ENCODE data around the gene SLC25A21. TPM values are rescaled to one million over a fixed set of nuclear protein-coding genes. Genes with fewer than 3 reads are reported as not detected.
"Not testable (repeated sequence)": the region's sequence is repeated elsewhere in the genome, so short reads cannot be mapped to it uniquely, and the experiment has no call there.

SLC25A21 gene
- total RNA-seq, 1 donor from 2014 or later, result 0.78 TPM

DNA sequence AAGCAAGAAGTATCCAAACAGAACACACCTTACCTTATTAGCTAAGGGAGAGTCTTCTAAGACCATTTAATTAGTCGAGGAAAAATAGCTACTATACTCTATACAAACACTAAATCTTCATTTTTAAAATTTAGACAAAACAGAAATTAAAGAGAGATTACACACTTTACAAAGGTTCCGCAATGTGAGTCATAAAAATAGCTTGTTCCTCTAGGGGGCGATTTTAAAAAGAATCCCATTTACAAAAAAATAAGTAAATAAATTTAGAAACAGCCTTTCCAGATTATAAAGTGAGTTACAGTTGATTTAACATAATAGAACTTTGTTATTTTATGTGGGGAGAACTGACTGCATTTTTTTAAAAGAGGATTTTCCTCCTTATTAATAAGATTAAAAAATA, 309.1 kb downstream of the SLC25A21 start:
- DNase-seq, result no peak

DNA sequence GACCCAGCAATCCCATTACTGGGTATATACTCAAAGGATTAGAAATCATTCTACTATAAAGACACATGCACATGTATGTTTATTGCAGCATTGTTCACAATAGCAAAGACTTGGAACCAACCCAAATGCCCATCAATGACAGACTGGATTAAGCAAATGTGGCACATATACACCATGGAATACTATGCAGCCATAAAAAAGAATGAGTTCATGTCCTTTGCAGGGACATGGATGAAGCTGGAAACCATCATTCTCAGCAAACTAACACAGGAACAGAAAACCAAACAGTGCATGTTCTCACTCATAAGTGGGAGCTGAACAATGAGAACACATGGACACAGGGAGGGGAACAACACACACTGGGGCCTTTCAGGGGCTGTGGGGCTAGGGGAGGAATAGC, 310.2 kb downstream of the SLC25A21 start:
- DNase-seq, result not testable (repeated sequence)

DNA sequence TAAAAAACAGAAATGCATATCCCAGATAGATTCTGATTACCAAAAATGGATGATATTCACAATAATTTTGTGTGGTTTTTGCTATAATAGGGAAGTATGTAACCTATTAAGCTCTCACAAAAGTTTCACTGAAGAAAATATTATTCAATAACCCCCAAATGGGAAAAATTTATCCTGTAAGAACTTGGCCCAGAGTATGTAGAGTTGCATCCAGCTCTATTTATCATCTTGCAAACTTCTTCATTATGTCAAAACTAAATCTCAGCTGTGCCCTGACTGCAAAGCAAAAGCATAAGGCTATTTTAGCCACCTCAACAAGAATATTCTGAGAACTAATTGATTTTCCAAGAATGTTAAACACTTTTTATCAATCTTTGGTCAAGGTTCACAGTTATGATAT, 311.6 kb downstream of the SLC25A21 start:
- DNase-seq, result no peak

GRCh38 chr14:36859119-36859518, 313.3 kb downstream of the SLC25A21 start:
- DNase-seq, result no peak

DNA sequence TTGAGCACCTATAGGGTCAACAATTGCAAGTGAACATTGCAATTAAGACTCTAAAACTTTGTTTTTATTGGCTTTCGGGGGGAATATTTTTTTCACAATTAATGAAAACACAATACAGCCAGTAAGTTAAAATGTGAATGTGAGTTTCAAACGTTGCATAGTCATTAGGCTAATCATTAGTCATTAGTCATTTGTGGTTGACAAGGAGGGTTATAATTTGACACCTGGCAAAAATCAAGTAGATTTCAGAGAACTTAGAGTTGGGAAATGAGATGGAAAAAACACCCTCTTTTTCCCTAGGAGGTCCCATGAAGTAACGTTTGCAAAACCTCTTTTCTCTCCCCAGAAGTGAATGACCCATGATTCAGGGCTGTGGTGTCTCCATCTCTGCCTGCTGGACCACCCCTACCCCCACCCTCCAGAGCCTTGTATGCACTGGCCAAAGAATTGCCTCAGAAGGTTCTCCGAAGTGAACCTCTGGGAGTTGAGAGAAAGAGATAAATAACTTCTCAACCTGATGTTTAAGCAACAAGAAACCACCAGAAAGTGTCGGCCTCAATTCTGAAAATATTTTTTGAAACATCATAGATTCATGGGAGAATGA, 314.5 kb downstream of the SLC25A21 start:
- DNase-seq, result no peak

DNA sequence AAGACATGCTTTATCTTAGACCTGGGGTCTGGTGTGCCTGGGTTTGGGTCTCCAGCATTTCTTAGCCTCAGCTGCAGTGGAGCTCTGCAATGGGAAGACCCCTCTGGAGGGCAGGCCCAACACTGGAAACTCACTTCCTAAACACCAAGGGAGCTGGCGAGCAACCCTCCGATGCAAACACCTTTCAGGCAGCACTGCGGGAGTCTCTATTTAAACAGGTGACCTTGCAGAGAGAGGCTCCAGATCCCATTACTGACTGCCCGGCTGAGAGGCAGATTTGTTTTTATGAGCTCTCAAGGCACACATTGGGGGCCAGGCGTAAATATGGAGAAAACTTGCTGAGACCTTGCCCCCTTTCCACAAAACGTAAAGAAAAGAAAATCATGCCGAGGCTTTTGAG, 315.3 kb downstream of the SLC25A21 start:
- DNase-seq, result no peak

GRCh38 chr14:36856095-36856878, 316.1 kb downstream of the SLC25A21 start:
- DNase-seq, result no peak

- DNase-seq, result no peak
These were observed 317.0 kb downstream of the SLC25A21 start for GRCh38 chr14:36855396-36855795.

- DNase-seq, result no peak
These were observed 319.3 kb downstream of the SLC25A21 start for GRCh38 chr14:36852981-36853691.

DNA sequence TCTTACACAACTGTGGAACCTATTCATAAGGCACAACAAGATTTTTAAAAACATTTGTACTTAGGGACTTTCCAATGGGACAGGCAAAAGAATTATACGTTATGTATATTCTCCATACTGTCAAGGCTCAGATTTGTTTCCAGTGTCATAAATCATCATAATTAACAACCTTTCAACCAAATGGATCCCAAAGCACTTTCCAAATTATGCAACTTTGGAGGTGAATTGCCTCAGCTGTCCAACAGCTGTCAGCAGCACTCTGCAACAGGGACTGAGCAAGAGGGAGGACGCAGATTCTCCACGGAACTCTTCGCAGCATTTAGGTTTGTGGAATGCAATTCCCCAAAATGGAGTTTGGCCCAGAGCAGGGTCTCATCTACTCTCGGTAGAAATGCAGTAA, 324.2 kb downstream of the SLC25A21 start:
- no peak for DNase-seq

DNA sequence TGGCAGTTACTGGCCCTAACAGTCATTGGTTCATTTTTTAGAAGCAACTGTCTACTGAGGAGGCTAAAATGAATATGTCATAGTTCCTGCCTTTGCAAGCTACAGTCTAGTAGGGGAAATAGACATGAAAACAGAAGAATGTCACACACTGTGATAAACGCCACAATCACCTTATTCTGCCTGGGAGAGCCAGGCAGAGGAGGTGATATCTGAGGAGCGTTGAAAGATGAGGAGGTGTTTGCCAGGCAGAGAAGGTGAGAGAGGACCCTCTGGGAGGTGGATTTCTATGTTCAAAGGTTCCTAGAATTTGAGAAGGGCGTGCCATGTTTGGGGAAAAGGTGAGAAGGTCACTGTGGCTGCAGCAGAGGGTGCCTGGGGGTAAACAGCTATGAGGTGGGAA, 325.0 kb downstream of the SLC25A21 start:
- DNase-seq, result no peak

DNA sequence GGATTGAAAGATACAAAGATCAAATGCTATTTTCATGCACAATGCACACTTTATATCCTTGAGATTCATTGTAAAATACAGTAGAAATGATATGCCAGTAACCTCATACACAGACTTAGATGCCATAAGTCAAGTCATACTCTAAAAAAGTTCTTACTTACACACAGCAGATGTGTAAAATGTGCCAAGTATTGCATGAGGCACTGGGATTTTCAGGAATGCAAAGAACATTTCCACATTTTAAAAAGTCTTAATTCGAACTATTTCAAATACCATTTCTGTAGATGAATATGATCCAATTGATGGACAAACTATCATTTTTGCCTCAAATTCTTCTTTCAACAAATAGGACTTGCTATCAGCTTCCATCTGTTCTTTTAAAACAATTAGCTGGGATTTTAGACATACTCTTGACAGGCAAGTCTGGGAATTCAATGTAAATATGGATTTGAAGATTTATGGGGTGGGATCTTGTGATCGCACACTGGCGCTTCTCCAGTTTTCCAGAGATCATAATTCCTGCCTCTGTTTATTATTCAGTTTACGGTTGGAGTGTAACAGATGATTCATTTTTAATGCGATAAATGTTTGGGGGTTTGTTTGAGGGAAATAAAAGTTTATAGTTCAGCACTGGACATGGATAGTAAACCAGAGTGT, 326.9 kb downstream of the SLC25A21 start:
- no peak for DNase-seq

- no peak for DNase-seq
These were observed 327.8 kb downstream of the SLC25A21 start for GRCh38 chr14:36844443-36845195.

DNA sequence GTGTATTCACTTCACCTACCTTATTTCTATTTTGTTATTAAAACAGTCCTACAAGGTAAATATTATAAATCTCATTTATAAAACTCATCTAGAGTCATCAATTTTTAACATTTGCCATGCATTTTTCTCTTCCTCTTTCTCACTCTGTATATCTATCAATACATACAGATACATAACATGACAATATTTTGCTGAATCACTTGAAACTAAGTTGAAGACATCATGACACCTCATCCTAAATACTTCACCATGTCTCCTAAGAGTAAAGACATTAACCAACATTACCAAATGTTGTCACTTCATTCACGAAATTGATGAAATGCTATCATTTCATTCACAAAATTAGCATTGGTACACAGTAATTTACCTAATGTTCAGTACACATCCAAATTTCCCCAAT, 329.0 kb downstream of the SLC25A21 start:
- no peak for DNase-seq

- DNase-seq, result no peak
These were observed 337.3 kb downstream of the SLC25A21 start for GRCh38 chr14:36835128-36835527.

DNA sequence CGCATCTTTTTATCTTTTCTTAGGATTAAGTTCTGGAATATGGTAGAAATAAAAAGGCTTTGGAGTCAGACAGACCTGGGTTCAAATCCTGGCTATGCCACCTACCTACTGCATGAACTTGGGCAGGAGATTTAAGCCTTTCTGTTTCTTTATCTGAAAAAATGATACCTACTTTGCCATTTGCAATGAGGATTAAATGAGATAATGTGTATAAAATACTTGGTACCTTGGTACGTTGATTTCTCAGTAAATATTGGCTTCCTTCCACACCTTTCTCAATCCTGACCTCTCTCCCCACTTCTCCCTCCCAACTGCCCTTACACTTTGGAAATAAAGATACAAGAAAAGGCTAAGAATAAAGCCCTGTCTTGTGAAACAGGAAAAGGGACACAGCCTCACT, 338.1 kb downstream of the SLC25A21 start:
- no peak for DNase-seq

- no peak for DNase-seq
These were observed 342.9 kb downstream of the SLC25A21 start for GRCh38 chr14:36829547-36829946.

- no peak for DNase-seq
These were observed 344.5 kb downstream of the SLC25A21 start for GRCh38 chr14:36827861-36828260.

GRCh38 chr14:36826614-36827013, 345.8 kb downstream of the SLC25A21 start:
- DNase-seq, result no peak

DNA sequence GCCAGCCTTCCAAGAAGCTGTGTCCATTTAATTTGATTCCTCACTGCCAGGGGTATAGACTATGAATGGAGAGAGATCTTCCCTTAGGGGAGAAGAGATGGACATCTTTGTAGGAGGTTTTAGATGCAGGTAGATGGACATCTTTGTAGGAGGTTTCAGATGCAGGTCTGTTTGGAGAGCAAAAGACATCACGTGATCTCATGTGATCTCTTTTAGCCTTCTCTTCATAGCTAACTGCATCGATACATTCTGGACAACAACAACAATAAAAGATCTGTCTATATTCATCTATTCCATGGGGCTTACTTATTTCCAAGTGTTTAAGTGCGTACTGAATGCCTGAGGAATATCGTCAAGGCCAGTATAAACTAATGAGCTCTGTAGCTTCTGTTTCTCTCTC, 347.6 kb downstream of the SLC25A21 start:
- no peak for DNase-seq

DNA sequence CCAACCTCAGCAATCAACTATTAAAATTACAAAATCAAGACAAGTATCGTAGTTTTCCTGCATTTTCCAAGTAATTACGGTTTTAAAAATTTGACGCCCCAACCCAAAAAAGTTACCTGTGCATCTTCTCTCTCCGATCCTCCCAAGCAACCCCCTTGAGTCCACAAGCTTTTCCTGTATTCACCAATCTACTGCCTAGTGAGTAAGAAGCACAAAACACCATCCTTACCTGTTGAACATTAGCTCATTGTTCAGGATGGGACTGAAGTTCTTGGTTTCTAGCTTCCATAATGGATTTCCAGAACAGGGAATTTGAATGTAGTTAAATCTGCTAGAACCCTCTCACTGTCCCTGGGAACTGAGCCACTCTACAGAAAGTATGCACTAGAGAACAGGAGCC, 348.8 kb downstream of the SLC25A21 start:
- DNase-seq, result no peak

GRCh38 chr14:36822685-36823084, 349.7 kb downstream of the SLC25A21 start:
- DNase-seq, result no peak
